B cell (primary cell): Measurements from ENCODE around the gene TAT. TPM values are rescaled to one million over a fixed set of nuclear protein-coding genes. Genes with fewer than 3 reads are reported as not detected.

Experiments used
- ATAC-seq: fragments of 200-7000 bp; cut with Tn5 transposase; one replicate; pipeline ENCODE4 v1.10.0; 2021; ENCODE audit warnings: low read depth, mild to moderate bottlenecking, moderate number of reproducible peaks, moderate library complexity
- CTCF ChIA-PET: fragments of 350-600 bp; sonication (Branson Sonifier 250); formaldehyde crosslinking; loops from one replicate; lab custom pipeline; 2021; ENCODE audit warnings: antibody characterized with exemption, inconsistent platforms; lab: Charles Lee
- POLR2A ChIA-PET: fragments of 350-600 bp; sonication (Branson Sonifier 250); formaldehyde crosslinking; loops from one replicate; lab custom pipeline; 2021; ENCODE audit warnings: antibody characterized with exemption; lab: Charles Lee
- DNase-seq: peaks from one replicate; pipeline ENCODE4 v3.0.0; 2013
- H2AFZ ChIP-seq: 2 replicates; pipeline ENCODE4 v1.6.1; 2012; ENCODE audit warnings: mild to moderate bottlenecking, low read depth, low read length; ENCODE audit not compliant: insufficient read depth, poor library complexity, severe bottlenecking
- H3K27ac ChIP-seq, 2 donors: 1 replicate in 1 of 2; 2 replicates in 1 of 2; pipeline ENCODE4 v1.5.1; 2012 to 2013; ENCODE audit warnings: low read length in 2 of 2, mild to moderate bottlenecking in 2 of 2, moderate library complexity in 1 of 2
- H3K27me3 ChIP-seq, 4 experiments: fragments of 200-600 bp in 1 of 4; sonication (generic) in 1 of 4; replicated peaks in 1 of 4; 1 replicate in 2 of 4; 2 replicates in 2 of 4; pipeline versions ENCODE4 v1.6.1 to v1.7.0; 2013 to 2016; ENCODE audit warnings: low read length in 3 of 4, mild to moderate bottlenecking in 2 of 4, mixed read lengths in 1 of 4, moderate library complexity in 1 of 4; ENCODE audit not compliant: insufficient read depth in 4 of 4, control insufficient read depth in 3 of 4; ENCODE audit errors: control extremely low read depth in 1 of 4
- H3K36me3 ChIP-seq, 2 experiments: replicated peaks in 1 of 2; 1 replicate in 1 of 2; 2 replicates in 1 of 2; pipeline versions ENCODE4 v1.6.1 to v1.7.1; 2013; ENCODE audit warnings: low read length in 1 of 2; ENCODE audit not compliant: insufficient read depth in 2 of 2, control insufficient read depth in 1 of 2; ENCODE audit errors: control extremely low read depth in 1 of 2, extremely low read depth in 1 of 2
- H3K4me1 ChIP-seq, 2 donors: fragments of 200-600 bp in 1 of 2; sonication (generic) in 1 of 2; 1 replicate in 1 of 2; 2 replicates in 1 of 2; pipeline versions ENCODE4 v1.5.1 to v1.6.1; 2013 to 2017; ENCODE audit warnings: low read length in 2 of 2; ENCODE audit not compliant: control insufficient read depth in 2 of 2, insufficient read depth in 2 of 2
- H3K4me2 ChIP-seq: replicated peaks from 2 replicates; pipeline ENCODE3; 2012; ENCODE audit warnings: mild to moderate bottlenecking, low read depth, low read length; ENCODE audit not compliant: poor library complexity, severe bottlenecking
- H3K4me3 ChIP-seq, 5 experiments: fragments of 200-600 bp in 1 of 5; sonication (generic) in 1 of 5; 1 replicate in 3 of 5; 2 replicates in 2 of 5; pipeline versions ENCODE4 v1.5.1 to v1.7.0; 2011 to 2016; ENCODE audit warnings: low read length in 4 of 5, mild to moderate bottlenecking in 4 of 5, low read depth in 2 of 5, control low read depth in 1 of 5, moderate library complexity in 1 of 5; ENCODE audit not compliant: insufficient read depth in 1 of 5; ENCODE audit errors: control extremely low read depth in 1 of 5, extremely low read depth in 1 of 5
- H3K79me2 ChIP-seq: fragments of 200-600 bp; sonication (generic); one replicate; pipeline ENCODE4 v1.6.0; 2016; ENCODE audit warnings: low read length; ENCODE audit not compliant: control insufficient read depth, insufficient read depth
- H3K9ac ChIP-seq: fragments of 200-600 bp; sonication (generic); 2 replicates; pipeline ENCODE4 v1.6.1; 2017; ENCODE audit warnings: mild to moderate bottlenecking, low read length, moderate library complexity
- H3K9me3 ChIP-seq, 3 donors: one replicate each; pipeline versions ENCODE4 v1.6.1 to v1.7.1; 2013; ENCODE audit warnings: low read length in 2 of 3; ENCODE audit not compliant: control insufficient read depth in 2 of 3, insufficient read depth in 1 of 3; ENCODE audit errors: control extremely low read depth in 1 of 3
- H4K20me1 ChIP-seq: 2 replicates; pipeline ENCODE4 v1.6.0; 2012; ENCODE audit warnings: mild to moderate bottlenecking, low read length; ENCODE audit not compliant: insufficient read depth, control insufficient read depth, poor library complexity, severe bottlenecking
- H3K27ac Mint-ChIP-seq: one replicate; pipeline ENCODE4 v1.8.0; 2021; ENCODE audit warnings: mixed read lengths
- H3K27me3 Mint-ChIP-seq: one replicate; pipeline ENCODE4 v1.8.0; 2021; ENCODE audit warnings: mixed read lengths
- H3K4me1 Mint-ChIP-seq: one replicate; pipeline ENCODE4 v1.8.0; 2021; ENCODE audit warnings: mixed read lengths
- H3K4me3 Mint-ChIP-seq: one replicate; pipeline ENCODE4 v1.8.0; 2021; ENCODE audit warnings: mixed read lengths
- H3K9me3 Mint-ChIP-seq: one replicate; pipeline ENCODE4 v1.8.0; 2022; ENCODE audit warnings: mixed read lengths; ENCODE audit not compliant: insufficient read depth
- CTCF ChIP-seq: fragments of 200-600 bp; IDR thresholded peaks from one replicate; pipeline ENCODE4 v1.8.0; 2022; ENCODE audit warnings: antibody characterized with exemption, mild to moderate bottlenecking
- EZH2 ChIP-seq: IDR thresholded peaks from 2 replicates; pipeline ENCODE4 v1.6.1; 2012; ENCODE audit warnings: borderline replicate concordance, low read depth, mild to moderate bottlenecking, moderate library complexity, low read length; ENCODE audit not compliant: insufficient read depth, poor library complexity, severe bottlenecking
- WGBS: methylation state at CpG from one replicate; pipeline ENCODE4 v1.1.5; 2013; ENCODE audit warnings: missing lambda C conversion rate; ENCODE audit not compliant: insufficient coverage; 5-methylcytosine and 5-hydroxymethylcytosine counted together
- intact Hi-C: fragments of 100-400 bp; cut with micrococcal nuclease; formaldehyde crosslinking; loops from one replicate; pipeline ENCODE4 v1.10.0; 2022
- polyA plus RNA-seq: library from polyadenylated mRNA; depleted of rRNA; stranded (reverse); fragments of >200 nt; gene quantifications from 2 replicates; pipeline ENCODE4 v1.2.3, GENCODE V29; 2012
- total RNA-seq, 2 donors: library from RNA; stranded (reverse); fragments of 120-200 nt in 1 of 2; gene quantifications; 1 replicate in 1 of 2; 2 replicates in 1 of 2; pipeline versions ENCODE4 v1.2.3 to v1.2.4, GENCODE V29; 2013 to 2022

Gene TAT
- total and polyA plus RNA-seq, 2 donors (not counting 1 experiment from before 2014, with no cell fraction given), result not detected

- intact Hi-C loops, result no loop called here
- WGBS, result 90% methylated on average over 2 of the region's 5 CpGs
- H2AFZ ChIP-seq, result no peak overlapping the region
- no peaks in the 10 kb centered on the region for H3K79me2 ChIP-seq
- ChIA-PET POLR2A (interaction anchor here (1.0 kb wide), 1 partner anchor 8 kb away, joined by 6 read pairs; no protein-coding TSS in a partner anchor), CTCF (interaction anchor here (0.6 to 3.2 kb wide), 6 partner anchors 9 to 161 kb away, joined by 3 to 24 read pairs (median 4); no protein-coding TSS in a partner anchor)
- peaks cover 3% of the 10 kb centered on the region for H3K27me3 Mint-ChIP-seq
- peaks cover 7% of the 10 kb centered on the region for H3K4me1 Mint-ChIP-seq
- H3K27ac Mint-ChIP-seq, result no peak overlapping the region
- H3K9me3 Mint-ChIP-seq, result no peaks in the 10 kb centered on the region
- H3K36me3 ChIP-seq, result no peaks in the 10 kb centered on the region
- H3K4me3 ChIP-seq, result no peak overlapping the region
- DNase-seq (no peak), ATAC-seq (no peak)
- H3K9me3 ChIP-seq, result peaks cover 0 to 3% (median 0%) of the 10 kb centered on the region in 3 donors
- no peak for TF ChIP-seq CTCF
- TF ChIP-seq EZH2, result no peak
- H3K27me3 ChIP-seq, result peaks cover 0 to 6% (median 0%) of the 10 kb centered on the region in 4 experiments
- H3K27ac ChIP-seq, result no peak overlapping the region
- no peak overlapping the region for H3K4me2 ChIP-seq
- H3K9ac ChIP-seq, result no peak overlapping the region
- H3K4me3 Mint-ChIP-seq, result no peak overlapping the region
- peaks cover 0 to 10% of the 10 kb centered on the region in 2 donors for H3K4me1 ChIP-seq
- no peaks in the 10 kb centered on the region for H4K20me1 ChIP-seq
Observed at GRCh38 chr16:71573387-71574094, 3.4 kb downstream of the TAT start.

GRCh38 chr16:71572497-71573116 is 4.3 kb downstream of the TAT start:
- no peak overlapping the region for H3K27ac ChIP-seq
- ATAC-seq (no peak), DNase-seq (no peak)
- no peak overlapping the region for H3K9ac ChIP-seq
- Mint-ChIP-seq H3K27me3 (peaks cover 3% of the 10 kb centered on the region), H3K9me3 (no peaks in the 10 kb centered on the region), H3K4me1 (peaks cover 8% of the 10 kb centered on the region), H3K27ac (no peak overlapping the region), H3K4me3 (no peak overlapping the region)
- peaks cover 0 to 10% of the 10 kb centered on the region in 2 donors for H3K4me1 ChIP-seq
- 86% methylated on average over 1 of the region's 3 CpGs for WGBS
- no peaks in the 10 kb centered on the region for H3K36me3 ChIP-seq
- no peak overlapping the region for H2AFZ ChIP-seq
- POLR2A ChIA-PET, result no interaction called here
- TF ChIP-seq CTCF (no peak), EZH2 (no peak)
- peaks cover 0 to 1% (median 0%) of the 10 kb centered on the region in 4 experiments for H3K27me3 ChIP-seq
- H3K79me2 ChIP-seq, result no peaks in the 10 kb centered on the region
- peaks cover 0 to 3% (median 0%) of the 10 kb centered on the region in 3 donors for H3K9me3 ChIP-seq
- H3K4me3 ChIP-seq, result no peak overlapping the region
- H4K20me1 ChIP-seq, result no peaks in the 10 kb centered on the region
- intact Hi-C loops, result no loop called here
- CTCF ChIA-PET, result interaction anchor here (2.0 to 3.2 kb wide), 3 partner anchors 8 to 39 kb away, joined by 5 to 24 read pairs (median 16); no protein-coding TSS in a partner anchor
- H3K4me2 ChIP-seq, result no peak overlapping the region
